DLD1 (cell line): ENCODE data around the gene BCL2L1.
"Not testable (repeated sequence)": the region's sequence is repeated elsewhere in the genome, so short reads cannot be mapped to it uniquely, and the experiment has no call there.

Source experiments
- in situ Hi-C: cut with HindIII; loops from 2 replicates; pipeline ENCODE4 v1.10.0; 2017; ENCODE audit warnings: low sequenced_read_pairs

The BCL2L1 gene

GRCh38 chr20:31677553-31678260 lies 45.0 kb downstream of the BCL2L1 start:
- in situ Hi-C loops: no loop called here

GRCh38 chr20:31676609-31676989 lies 46.1 kb downstream of the BCL2L1 start:
- in situ Hi-C loops: no loop called here

- in situ Hi-C loops: no loop called here
Observed at GRCh38 chr20:31675828-31676608, 46.6 kb downstream of the BCL2L1 start.

GRCh38 chr20:31674895-31675827 lies 47.5 kb downstream of the BCL2L1 start:
- in situ Hi-C loops: no loop called here

GRCh38 chr20:31673943-31674463 lies 48.7 kb downstream of the BCL2L1 start:
- in situ Hi-C loops: no loop called here

GRCh38 chr20:31673435-31673834 lies 49.2 kb downstream of the BCL2L1 start:
- in situ Hi-C loops: no loop called here

GRCh38 chr20:31671324-31671723 lies 51.3 kb downstream of the BCL2L1 start:
- in situ Hi-C loops: no loop called here

- in situ Hi-C loops: no loop called here
Observed at GRCh38 chr20:31670371-31671228, 52.1 kb downstream of the BCL2L1 start.

GRCh38 chr20:31669876-31670275 lies 52.8 kb downstream of the BCL2L1 start:
- in situ Hi-C loops: no loop called here

GRCh38 chr20:31668944-31669343 lies 53.7 kb downstream of the BCL2L1 start:
- in situ Hi-C loops: not testable (repeated sequence)

- in situ Hi-C loops: no loop called here
Observed at GRCh38 chr20:31667315-31668285, 55.1 kb downstream of the BCL2L1 start.

GRCh38 chr20:31666258-31667042 lies 56.2 kb downstream of the BCL2L1 start:
- in situ Hi-C loops: no loop called here

- in situ Hi-C loops: no loop called here
Observed at GRCh38 chr20:31665753-31666152, 56.9 kb downstream of the BCL2L1 start.

- in situ Hi-C loops: no loop called here
Observed at GRCh38 chr20:31664696-31665354, 57.8 kb downstream of the BCL2L1 start.

GRCh38 chr20:31663838-31664695 lies 58.6 kb downstream of the BCL2L1 start:
- in situ Hi-C loops: no loop called here

GRCh38 chr20:31663524-31663837 lies 59.2 kb downstream of the BCL2L1 start:
- in situ Hi-C loops: no loop called here

GRCh38 chr20:31662372-31662854 lies 60.3 kb downstream of the BCL2L1 start:
- in situ Hi-C loops: no loop called here
